H9 (cell line): Measurements from ENCODE around the gene CAMTA1. TPM values are rescaled to one million over a fixed set of nuclear protein-coding genes. Genes with fewer than 3 reads are reported as not detected.

ENCODE experiments used
- DNase-seq: peaks from one replicate; pipeline ENCODE4 v3.0.0-alpha.2; 2017
- H2AFZ ChIP-seq: one replicate; pipeline ENCODE4 v1.6.1; 2013; ENCODE audit warnings: mild to moderate bottlenecking, low read length, control low read depth, moderate library complexity
- H2AK5ac ChIP-seq: 2 replicates; pipeline ENCODE4 v1.6.1; 2013; ENCODE audit warnings: low read length, control low read depth, mixed read lengths; ENCODE audit not compliant: insufficient read length
- H2BK120ac ChIP-seq: one replicate; pipeline ENCODE4 v1.6.1; 2013; ENCODE audit warnings: low read depth, mild to moderate bottlenecking, low read length, control low read depth, inconsistent platforms; ENCODE audit not compliant: poor library complexity, severe bottlenecking
- H2BK12ac ChIP-seq: 2 replicates; pipeline ENCODE4 v1.6.1; 2013; ENCODE audit warnings: low read length, control low read depth, mixed read lengths, low read depth; ENCODE audit not compliant: insufficient read length
- H2BK15ac ChIP-seq: 2 replicates; pipeline ENCODE4 v1.6.1; 2013; ENCODE audit warnings: low read depth, low read length, control low read depth
- H2BK20ac ChIP-seq: one replicate; pipeline ENCODE4 v1.6.1; 2013; ENCODE audit warnings: low read depth, mild to moderate bottlenecking, low read length, control low read depth, inconsistent platforms; ENCODE audit not compliant: poor library complexity, severe bottlenecking
- H2BK5ac ChIP-seq: 2 replicates; pipeline ENCODE4 v1.6.1; 2013; ENCODE audit warnings: low read length, control low read depth, mixed read lengths; ENCODE audit not compliant: insufficient read length
- H3K14ac ChIP-seq: 2 replicates; pipeline ENCODE4 v1.6.1; 2013; ENCODE audit warnings: low read length, control low read depth; ENCODE audit not compliant: insufficient read depth
- H3K18ac ChIP-seq: 2 replicates; pipeline ENCODE4 v1.6.1; 2013; ENCODE audit warnings: low read depth, mild to moderate bottlenecking, mixed read lengths, low read length, control low read depth; ENCODE audit not compliant: insufficient read length
- H3K23ac ChIP-seq: 2 replicates; pipeline ENCODE4 v1.6.1; 2013; ENCODE audit warnings: low read length, control low read depth, mixed read lengths, low read depth; ENCODE audit not compliant: insufficient read length
- H3K23me2 ChIP-seq: 2 replicates; pipeline ENCODE4 v1.6.1; 2013; ENCODE audit warnings: low read depth, mild to moderate bottlenecking, mixed read lengths, low read length, control low read depth; ENCODE audit not compliant: insufficient read length, poor library complexity, severe bottlenecking
- H3K27ac ChIP-seq: 2 replicates; pipeline ENCODE4 v1.5.1; 2013; ENCODE audit warnings: low read length, control low read depth, mixed read lengths, low read depth; ENCODE audit not compliant: insufficient read length
- H3K27me3 ChIP-seq: 2 replicates; pipeline ENCODE4 v1.6.1; 2013; ENCODE audit warnings: low read length, control low read depth, inconsistent platforms; ENCODE audit not compliant: insufficient read depth
- H3K4ac ChIP-seq: 2 replicates; pipeline ENCODE4 v1.6.1; 2013; ENCODE audit warnings: low read depth, mild to moderate bottlenecking, control low read depth, inconsistent platforms, low read length, moderate library complexity
- H3K4me1 ChIP-seq: 2 replicates; pipeline ENCODE4 v1.6.1; 2013; ENCODE audit warnings: low read length, control low read depth, inconsistent platforms; ENCODE audit not compliant: insufficient read depth
- H3K4me2 ChIP-seq: 2 replicates; pipeline ENCODE4 v1.6.1; 2013; ENCODE audit warnings: low read length, control low read depth, mixed read lengths; ENCODE audit not compliant: insufficient read length, insufficient read depth
- H3K56ac ChIP-seq: 2 replicates; pipeline ENCODE4 v1.6.1; 2013; ENCODE audit warnings: low read depth, mild to moderate bottlenecking, mixed read lengths, low read length, control low read depth; ENCODE audit not compliant: insufficient read length
- H3K79me1 ChIP-seq: 2 replicates; pipeline ENCODE4 v1.6.1; 2013; ENCODE audit warnings: low read depth, mild to moderate bottlenecking, moderate library complexity, low read length, control low read depth, inconsistent platforms; ENCODE audit not compliant: insufficient read depth, poor library complexity, severe bottlenecking
- H3K79me2 ChIP-seq: 2 replicates; pipeline ENCODE4 v1.6.1; 2013; ENCODE audit warnings: low read length, control low read depth, inconsistent platforms; ENCODE audit not compliant: insufficient read depth
- H3K9ac ChIP-seq: 2 replicates; pipeline ENCODE4 v1.6.1; 2013; ENCODE audit warnings: low read length, control low read depth, mixed read lengths; ENCODE audit not compliant: insufficient read length; ENCODE audit errors: extremely low read depth
- H3K9me3 ChIP-seq: one replicate; pipeline ENCODE4 v1.6.1; 2013; ENCODE audit warnings: low read depth, low read length, inconsistent platforms; ENCODE audit not compliant: control insufficient read depth
- H3T11ph ChIP-seq: one replicate; pipeline ENCODE4 v1.6.1; 2013; ENCODE audit warnings: mild to moderate bottlenecking, low read length, control low read depth, inconsistent platforms
- H4K20me1 ChIP-seq: one replicate; pipeline ENCODE4 v1.6.1; 2013; ENCODE audit not compliant: control insufficient read depth, insufficient read length, insufficient read depth
- H4K5ac ChIP-seq: 2 replicates; pipeline ENCODE4 v1.6.1; 2013; ENCODE audit warnings: low read depth, mild to moderate bottlenecking, mixed read lengths, low read length, control low read depth; ENCODE audit not compliant: insufficient read length
- H4K8ac ChIP-seq: replicated peaks from 2 replicates; pipeline ENCODE4 v1.6.1; 2013; ENCODE audit warnings: low read length, control low read depth, mixed read lengths, low read depth; ENCODE audit not compliant: insufficient read length
- H4K91ac ChIP-seq: 2 replicates; pipeline ENCODE4 v1.6.1; 2013; ENCODE audit warnings: low read depth, mild to moderate bottlenecking, moderate library complexity, mixed read lengths, low read length, control low read depth; ENCODE audit not compliant: insufficient read length
- H3K27ac Mint-ChIP-seq, 3 experiments: 2 replicates in 2 of 3; 3 replicates in 1 of 3; pipeline ENCODE4 v1.8.0; 2020 to 2021; ENCODE audit warnings: mixed read lengths in 3 of 3, mild to moderate bottlenecking in 1 of 3, moderate library complexity in 1 of 3
- H3K27me3 Mint-ChIP-seq: 2 replicates; pipeline ENCODE4 v1.8.0; 2021; ENCODE audit warnings: low read depth, mild to moderate bottlenecking, moderate library complexity, mixed read lengths
- H3K36me3 Mint-ChIP-seq, 3 experiments: 2 replicates in 2 of 3; 3 replicates in 1 of 3; pipeline ENCODE4 v1.8.0; 2020 to 2021; ENCODE audit warnings: low read depth in 3 of 3, mixed read lengths in 3 of 3; ENCODE audit not compliant: insufficient read depth in 1 of 3
- H3K4me1 Mint-ChIP-seq, 2 experiments: 2 replicates each; pipeline ENCODE4 v1.8.0; 2020; ENCODE audit warnings: mixed read lengths in 2 of 2
- H3K4me3 Mint-ChIP-seq, 2 experiments: 2 replicates in 1 of 2; 3 replicates in 1 of 2; pipeline ENCODE4 v1.8.0; 2020 to 2021; ENCODE audit warnings: mild to moderate bottlenecking in 2 of 2, mixed read lengths in 2 of 2, moderate library complexity in 1 of 2
- H3K9me3 Mint-ChIP-seq, 2 experiments: 2 replicates in 1 of 2; 3 replicates in 1 of 2; pipeline ENCODE4 v1.8.0; 2020; ENCODE audit warnings: mild to moderate bottlenecking in 2 of 2, mixed read lengths in 2 of 2, moderate library complexity in 1 of 2
- WGBS: extraction: QIAGEN DNeasy Blood & Tissue Kit; methylation state at CpG from one replicate; pipeline ENCODE4 v1.1.7; 2013; ENCODE audit warnings: missing lambda C conversion rate, low lambda C conversion rate, mixed read lengths; ENCODE audit not compliant: insufficient read length; ENCODE audit errors: extremely low coverage; 5-methylcytosine and 5-hydroxymethylcytosine counted together
- total RNA-seq: library from RNA; stranded (reverse); gene quantifications from 2 replicates; pipeline ENCODE4 v1.2.1, GENCODE V29; 2021
- TF ChIP-seq, protein P1 (sequence below): fragments of 200-600 bp; sonication (generic); conservative IDR thresholded peaks from 3 replicates; pipeline ENCODE4 v1.8.0; 2021; ENCODE audit warnings: antibody characterized with exemption, mild to moderate bottlenecking

The CAMTA1 gene
- total RNA-seq, 1 experiment from 2014 or later, result 115 TPM

DNA sequence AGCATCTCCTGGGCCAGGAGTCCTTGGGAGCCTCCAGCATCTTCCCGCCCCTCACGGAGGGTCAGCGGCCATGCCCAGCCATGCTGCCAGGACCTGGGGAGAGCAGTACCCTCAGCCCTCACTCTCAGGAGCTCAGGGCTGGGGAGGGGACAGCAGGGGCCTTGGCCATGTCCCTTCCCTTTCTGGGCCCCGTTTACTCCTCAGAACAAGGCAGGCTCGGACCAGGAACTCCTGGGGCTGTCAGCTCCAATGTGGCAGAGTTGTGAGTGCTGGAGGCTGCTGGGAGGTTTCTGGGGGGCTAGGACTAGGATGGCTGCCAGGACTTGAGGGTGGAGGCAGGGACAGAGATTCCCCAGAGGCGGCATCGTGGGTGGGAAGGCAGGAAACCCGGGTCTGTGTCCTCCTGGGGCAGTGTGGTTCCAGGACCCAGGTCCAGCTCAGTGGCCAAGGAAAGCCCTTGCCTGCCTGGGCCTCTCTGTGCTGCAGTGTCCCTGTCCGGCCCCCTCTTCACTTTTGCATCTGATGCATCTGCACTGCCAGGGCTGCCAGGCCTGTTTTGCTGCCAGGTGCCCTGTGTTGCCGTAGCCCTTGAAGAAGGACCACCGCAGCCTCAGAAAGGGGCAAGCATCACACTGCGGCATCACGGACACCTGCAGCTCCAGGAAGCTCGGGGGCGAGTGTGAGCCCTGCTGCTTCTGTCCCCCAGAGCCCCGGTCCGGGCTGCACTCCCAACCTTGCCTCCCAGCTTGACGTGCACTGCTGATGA lies 223.9 kb downstream of the CAMTA1 start:
- H3K27ac Mint-ChIP-seq, result no peak overlapping the region
- H4K8ac ChIP-seq, result no peak overlapping the region
- H3K36me3 Mint-ChIP-seq, result no peaks in the 10 kb centered on the region
- H3K27me3 ChIP-seq, result no peaks in the 10 kb centered on the region
- H3K9me3 ChIP-seq, result no peaks in the 10 kb centered on the region
- H3K23ac ChIP-seq, result no peak overlapping the region
- H3K4me1 Mint-ChIP-seq, result no peaks in the 10 kb centered on the region
- no peak overlapping the region for H3K56ac ChIP-seq
- H3K9me3 Mint-ChIP-seq, result no peaks in the 10 kb centered on the region
- no peaks in the 10 kb centered on the region for H3K4me1 ChIP-seq
- H3K18ac ChIP-seq, result no peak overlapping the region
- TF ChIP-seq, protein P1, sequence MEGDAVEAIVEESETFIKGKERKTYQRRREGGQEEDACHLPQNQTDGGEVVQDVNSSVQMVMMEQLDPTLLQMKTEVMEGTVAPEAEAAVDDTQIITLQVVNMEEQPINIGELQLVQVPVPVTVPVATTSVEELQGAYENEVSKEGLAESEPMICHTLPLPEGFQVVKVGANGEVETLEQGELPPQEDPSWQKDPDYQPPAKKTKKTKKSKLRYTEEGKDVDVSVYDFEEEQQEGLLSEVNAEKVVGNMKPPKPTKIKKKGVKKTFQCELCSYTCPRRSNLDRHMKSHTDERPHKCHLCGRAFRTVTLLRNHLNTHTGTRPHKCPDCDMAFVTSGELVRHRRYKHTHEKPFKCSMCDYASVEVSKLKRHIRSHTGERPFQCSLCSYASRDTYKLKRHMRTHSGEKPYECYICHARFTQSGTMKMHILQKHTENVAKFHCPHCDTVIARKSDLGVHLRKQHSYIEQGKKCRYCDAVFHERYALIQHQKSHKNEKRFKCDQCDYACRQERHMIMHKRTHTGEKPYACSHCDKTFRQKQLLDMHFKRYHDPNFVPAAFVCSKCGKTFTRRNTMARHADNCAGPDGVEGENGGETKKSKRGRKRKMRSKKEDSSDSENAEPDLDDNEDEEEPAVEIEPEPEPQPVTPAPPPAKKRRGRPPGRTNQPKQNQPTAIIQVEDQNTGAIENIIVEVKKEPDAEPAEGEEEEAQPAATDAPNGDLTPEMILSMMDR, result no peak
- no peak overlapping the region for H2AFZ ChIP-seq
- H3K79me2 ChIP-seq, result no peaks in the 10 kb centered on the region
- no peak overlapping the region for H4K5ac ChIP-seq
- no peaks in the 10 kb centered on the region for H4K20me1 ChIP-seq
- no peak overlapping the region for H2BK15ac ChIP-seq
- H2BK120ac ChIP-seq, result no peak overlapping the region
- no peak overlapping the region for H3K4me2 ChIP-seq
- no peak overlapping the region for H4K91ac ChIP-seq
- H3K27ac ChIP-seq, result no peak overlapping the region
- no CpG with 5 or more reads among the region's 18 CpGs for WGBS
- H2BK20ac ChIP-seq, result no peak overlapping the region
- DNase-seq, result no peak
- H2BK12ac ChIP-seq, result no peak overlapping the region
- peaks cover 4% of the 10 kb centered on the region; the same call in 1 of the 2 replicates for H3K27me3 Mint-ChIP-seq
- H3K4me3 Mint-ChIP-seq, result no peak overlapping the region
- no peak overlapping the region for H2BK5ac ChIP-seq
- H3K79me1 ChIP-seq, result no peaks in the 10 kb centered on the region
- H3K23me2 ChIP-seq, result no peaks in the 10 kb centered on the region
- H3K9ac ChIP-seq, result no peak overlapping the region
- H3K4ac ChIP-seq, result no peak overlapping the region
- H3T11ph ChIP-seq, result no peak overlapping the region
- no peak overlapping the region for H2AK5ac ChIP-seq
- peak overlapping the region; percentile 37; the same call in 1 of the 2 replicates for H3K14ac ChIP-seq
